HuH-7 (cell line): ENCODE data around the gene PTGIS.
"Not testable (repeated sequence)": the region's sequence is repeated elsewhere in the genome, so short reads cannot be mapped to it uniquely, and the experiment has no call there.

Experiments used
- DNase-seq: peaks from one replicate; pipeline ENCODE4 v3.0.0; 2011; ENCODE audit warnings: low spot score

PTGIS gene

DNA sequence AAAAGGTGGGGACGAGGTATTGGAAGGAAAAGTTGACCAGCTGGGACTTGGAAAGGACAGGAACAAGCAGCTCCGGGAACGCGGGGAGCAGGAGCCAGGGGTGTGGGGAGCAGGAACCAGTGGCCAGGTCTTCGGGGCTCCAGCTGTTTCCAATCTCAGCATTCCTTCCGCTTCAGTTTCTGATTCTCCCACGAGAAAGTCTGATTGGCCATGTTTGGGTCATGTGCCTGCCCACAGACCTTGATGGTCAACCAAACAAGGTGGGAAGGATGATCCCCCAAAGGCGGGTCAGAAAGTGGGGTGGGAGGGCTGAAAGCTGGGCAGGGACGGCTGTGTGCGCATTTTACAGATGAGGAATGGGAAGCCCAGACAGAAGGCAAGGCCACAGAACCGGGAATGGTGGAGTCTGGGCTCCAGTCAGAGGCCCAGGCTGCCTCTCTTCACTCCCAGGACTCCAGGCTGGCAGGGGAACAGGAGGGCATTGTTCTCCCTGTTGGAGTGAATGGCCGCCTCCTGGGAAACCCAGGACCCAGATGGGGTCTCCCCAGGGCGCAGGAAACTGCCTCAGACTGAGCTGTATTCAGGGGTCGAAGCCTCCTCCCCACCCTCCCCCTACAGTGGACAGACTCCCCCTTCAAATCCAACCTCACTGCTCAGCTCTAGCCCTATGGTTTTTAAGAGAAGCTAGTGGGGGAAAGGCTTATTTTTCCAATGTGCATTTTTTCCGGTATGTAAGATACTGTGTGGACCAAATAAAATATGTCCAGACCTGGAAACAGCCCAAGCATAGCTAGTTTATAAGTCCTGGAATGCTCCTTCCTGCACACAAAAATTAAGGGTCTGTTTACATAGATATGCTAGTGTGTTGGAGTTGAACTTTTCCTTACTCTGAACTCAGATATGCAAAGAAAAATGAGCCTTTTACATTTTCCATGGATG, 12.2 kb upstream of the PTGIS start:
- no peak for DNase-seq

DNA sequence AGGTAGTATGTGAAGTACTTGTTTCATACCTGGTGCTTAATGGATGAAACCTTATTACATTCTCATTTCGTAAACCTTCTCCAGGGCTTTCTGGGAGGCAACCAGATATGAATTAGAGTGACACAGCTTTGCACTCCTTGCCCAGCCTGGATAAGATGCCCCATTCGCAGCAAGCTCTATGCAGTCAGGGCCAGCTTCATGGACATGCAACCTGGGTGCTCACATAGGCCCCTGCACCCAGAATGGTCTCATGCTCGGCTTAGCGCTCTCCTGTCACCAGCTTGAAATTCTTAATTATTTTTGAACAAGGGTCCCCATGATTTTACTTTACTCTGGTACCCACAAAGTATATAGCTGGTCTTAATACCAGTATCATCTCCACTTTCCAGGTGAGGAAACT, 11.3 kb upstream of the PTGIS start:
- DNase-seq, result no peak

DNA sequence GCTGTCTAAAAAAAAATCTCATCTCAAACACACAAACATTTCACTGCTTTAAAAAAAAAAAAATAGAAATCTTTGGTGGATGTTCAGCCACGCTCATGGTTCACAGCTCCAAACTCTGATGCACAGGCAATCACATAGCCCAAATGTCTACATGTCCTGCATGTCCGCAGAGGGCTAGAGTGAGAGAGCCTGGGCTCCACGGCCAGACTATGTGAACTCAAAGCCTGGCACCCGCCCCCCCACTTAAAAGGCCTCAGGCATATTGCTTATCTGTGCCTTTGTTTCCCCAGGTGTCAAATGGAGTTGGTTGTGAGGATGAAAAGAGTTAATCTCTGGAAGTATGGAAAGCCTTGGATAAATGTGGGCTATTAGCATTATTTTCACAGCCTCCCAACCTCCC, 10.5 kb upstream of the PTGIS start:
- DNase-seq, result no peak

DNA sequence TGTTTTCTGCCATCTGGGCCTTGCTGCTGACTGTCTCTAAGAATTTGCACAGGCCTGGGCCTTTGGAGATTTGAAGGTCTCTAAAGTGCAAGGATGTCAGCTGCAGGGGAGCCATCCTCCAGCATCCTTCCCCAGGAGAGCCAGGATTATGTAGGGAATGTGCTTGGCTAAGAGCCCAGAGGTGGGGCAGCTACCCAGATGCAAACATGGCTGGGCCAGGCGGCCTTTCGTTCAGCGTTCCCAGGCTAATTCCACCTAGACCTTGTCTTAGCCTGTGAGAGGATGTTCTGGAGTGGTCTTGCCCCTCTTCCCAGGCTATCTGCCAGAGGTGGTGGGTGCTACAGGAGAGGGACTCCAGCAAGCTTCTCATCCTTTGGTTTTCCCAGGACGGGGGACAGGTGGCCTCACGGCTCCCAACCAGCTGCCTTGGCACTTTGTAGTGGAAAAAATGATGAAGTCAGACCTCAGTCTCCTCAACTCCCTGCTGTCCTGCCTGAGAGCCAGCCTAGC, 7.7 kb upstream of the PTGIS start:
- DNase-seq, result no peak

DNA sequence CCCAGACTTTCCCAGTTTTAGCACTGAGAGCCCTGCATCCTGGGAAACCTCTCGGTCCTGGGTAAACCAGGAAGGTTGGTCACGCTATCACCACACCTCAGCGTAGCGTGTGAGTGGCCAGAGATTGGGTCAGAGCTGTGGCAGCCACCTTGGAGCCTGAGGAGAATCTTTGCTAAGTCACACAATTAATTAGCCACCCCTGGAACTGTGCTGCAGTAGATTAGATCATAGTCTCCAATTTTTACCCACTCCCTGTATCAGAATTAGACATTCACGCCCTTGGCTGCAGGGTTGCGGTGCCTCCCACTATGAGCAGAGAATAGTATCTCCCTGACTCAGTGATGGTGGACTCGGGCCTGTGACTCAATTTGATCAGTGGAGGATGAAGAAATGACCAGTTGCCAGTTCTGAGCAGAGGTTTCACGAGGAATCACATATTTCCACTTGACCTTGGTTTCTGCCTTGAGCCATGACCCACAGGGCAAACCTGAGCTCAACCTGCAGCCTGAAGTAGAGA, 6.0 kb upstream of the PTGIS start:
- no peak for DNase-seq

DNA sequence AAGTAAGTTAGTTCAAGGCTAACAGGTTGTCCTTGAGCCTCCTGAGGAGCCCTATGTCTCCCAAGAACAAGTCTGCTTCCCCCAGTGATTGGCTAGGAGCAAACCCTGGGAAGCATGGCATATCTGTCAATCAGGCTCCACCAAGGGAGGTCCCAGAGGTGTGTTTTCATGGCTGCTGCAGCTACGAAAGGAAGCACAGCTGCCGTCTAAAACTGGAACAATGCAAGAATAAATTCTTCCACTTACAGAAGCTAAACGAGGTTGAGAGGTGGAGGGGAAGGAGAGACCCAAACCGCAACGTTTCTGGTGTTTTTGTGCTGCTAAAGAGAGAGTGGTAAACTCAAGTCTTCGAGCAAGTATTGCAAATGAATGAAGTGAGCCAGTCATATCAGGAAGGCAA, 4.9 kb upstream of the PTGIS start:
- no peak for DNase-seq

DNA sequence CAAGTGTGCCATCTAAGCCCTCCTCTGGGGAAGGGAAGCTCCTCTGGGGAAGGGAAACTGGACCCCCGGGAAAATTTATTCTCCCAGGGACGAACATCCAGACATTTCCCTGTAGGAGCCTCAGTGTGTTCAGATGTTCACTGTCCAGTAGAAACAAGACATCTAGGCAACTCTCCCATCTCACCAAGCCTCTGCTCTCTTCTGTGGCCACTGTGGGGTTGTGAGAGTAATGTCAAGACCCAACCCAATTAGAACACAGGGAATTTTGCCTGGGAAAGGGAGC, 3.6 kb upstream of the PTGIS start:
- DNase-seq, result no peak

DNA sequence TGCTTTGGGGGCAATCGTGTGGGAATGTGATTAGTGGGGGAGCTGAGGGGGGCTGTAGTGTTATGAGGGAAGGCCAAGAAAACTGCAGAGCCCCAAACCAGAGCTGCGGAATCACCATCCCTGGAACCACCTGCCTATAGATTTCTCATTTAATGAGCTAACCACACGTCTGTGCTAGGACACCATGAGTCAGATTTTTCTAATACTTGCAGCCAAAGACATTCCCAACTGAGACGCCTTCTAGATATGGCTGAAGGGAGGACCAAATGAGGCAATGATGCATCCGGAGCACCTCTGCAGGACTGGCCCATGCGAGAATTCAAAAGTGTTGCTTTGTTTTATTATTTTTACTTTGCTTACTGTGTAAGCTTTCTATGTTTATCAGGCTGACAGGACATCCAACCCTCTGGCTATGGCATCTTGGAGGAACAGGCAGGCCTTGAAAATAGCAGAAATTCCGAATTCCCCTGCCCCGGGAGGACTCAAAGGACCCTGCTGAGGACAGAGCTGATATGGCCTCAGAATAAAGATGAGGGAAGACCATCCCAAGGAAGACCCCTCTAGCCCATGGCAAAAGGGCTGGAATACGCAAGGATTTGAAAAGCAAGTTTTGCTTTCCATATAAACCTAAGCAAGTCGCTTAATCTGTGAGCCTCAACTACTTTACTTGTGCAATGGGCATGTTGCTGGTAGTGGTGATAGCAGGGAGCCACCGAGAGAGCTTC, 3.1 kb upstream of the PTGIS start:
- DNase-seq, result no peak

DNA sequence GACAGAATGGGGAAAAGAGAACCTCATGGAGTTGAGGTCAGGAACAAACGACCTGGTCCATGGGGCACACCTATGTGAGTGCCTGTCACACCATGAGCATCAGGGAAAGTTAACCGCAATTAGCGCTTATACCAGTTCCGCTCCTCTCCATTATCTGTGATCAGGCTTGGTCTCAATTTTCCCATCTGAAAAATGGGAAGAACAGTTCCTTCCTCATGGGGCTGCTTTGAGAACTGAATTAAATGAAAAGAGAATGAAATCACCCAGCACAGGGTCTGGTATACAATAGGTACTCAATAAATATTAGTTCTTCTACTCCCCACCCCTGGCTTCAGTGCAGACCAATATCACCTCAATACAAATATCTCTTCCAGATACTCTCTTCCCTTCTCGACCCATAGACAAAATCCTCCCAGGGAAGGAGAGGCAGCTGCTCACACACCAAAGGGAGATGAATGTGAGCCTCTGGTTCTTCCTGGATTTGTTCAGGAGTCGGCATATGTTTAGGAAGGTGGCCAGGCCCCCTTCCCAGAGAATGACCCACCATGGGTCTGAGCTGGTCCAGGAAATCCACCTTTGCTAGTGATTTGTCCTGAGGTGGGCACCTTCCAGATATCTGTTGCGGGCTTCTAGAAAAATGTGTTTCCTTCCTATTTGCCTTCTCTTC, 2.4 kb upstream of the PTGIS start:
- DNase-seq, result no peak

DNA sequence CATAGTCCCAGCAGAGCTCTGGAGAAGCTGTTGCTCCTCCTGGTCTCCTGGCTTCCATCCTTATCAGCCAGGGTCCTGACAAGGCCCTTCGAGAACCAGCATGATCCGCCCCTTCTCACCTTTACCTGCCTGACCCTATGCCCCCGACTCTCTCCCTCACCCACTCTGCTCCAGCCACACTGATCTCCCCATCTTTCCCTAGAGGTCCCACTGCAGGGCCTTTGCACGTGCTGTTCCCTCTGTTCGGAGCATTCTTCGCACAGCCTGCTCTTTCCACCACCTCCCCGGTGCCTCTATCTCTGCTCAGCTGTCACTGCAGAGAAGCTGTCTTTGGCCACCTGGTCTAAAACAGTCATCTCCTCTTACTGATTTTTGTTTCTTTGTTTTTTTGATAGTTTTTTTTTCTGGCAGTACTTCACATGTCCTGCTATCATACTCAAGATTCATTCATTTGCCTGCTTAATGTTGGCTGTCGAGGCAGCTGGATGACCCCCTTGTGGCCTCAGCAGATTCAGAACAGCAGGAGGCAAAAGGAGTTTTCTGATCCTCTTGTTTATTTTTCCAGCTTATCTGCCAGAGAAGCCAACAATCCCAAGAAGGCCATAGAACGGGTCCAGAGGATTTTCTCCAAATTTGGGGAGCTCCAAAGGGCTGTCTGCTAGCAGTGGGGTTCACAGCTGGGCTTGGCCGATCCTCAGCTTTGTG, 1.6 kb upstream of the PTGIS start:
- no peak for DNase-seq

DNA sequence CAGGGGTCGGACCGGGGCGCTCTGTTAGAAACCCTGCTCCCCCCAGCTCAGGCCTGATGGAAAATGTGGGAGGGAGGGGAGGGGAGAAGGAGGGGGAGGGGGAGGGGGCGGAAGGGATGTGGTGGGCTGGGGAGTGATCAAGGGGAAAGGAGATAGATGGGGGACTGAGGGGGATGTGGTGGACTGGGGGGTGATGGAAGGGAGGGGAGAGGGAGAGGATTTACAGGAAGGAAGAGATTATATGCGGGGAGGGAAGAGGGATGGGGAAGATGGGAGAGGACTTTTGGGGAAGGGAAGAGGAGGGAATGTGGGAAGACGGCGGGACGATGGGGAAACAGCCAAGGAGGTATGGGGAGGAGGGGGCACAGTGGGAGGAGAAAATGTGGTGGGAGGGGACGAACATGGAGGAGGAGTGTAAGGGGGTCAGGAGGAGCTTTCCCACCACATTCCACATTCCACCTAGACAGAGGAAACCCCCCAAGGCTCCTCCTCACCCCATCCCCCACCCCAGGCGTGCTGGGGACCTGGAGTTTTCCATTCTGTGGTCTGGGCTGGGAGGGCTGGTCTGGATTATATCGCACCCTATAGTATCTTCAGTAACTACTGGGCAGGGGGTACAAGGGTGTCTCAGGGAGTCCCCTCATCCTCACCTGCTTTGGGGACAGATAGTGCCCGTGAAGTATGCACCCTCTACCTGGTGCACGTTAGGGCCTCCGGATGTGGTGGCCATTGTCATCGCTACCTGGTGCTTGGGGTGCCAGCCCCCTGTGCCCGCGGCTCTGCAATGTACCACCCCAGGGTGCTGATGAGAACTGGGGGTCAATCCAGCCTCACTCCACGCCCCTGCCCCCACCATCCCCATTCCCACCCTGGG, 578 bp upstream of the PTGIS start:
- no peak for DNase-seq

DNA sequence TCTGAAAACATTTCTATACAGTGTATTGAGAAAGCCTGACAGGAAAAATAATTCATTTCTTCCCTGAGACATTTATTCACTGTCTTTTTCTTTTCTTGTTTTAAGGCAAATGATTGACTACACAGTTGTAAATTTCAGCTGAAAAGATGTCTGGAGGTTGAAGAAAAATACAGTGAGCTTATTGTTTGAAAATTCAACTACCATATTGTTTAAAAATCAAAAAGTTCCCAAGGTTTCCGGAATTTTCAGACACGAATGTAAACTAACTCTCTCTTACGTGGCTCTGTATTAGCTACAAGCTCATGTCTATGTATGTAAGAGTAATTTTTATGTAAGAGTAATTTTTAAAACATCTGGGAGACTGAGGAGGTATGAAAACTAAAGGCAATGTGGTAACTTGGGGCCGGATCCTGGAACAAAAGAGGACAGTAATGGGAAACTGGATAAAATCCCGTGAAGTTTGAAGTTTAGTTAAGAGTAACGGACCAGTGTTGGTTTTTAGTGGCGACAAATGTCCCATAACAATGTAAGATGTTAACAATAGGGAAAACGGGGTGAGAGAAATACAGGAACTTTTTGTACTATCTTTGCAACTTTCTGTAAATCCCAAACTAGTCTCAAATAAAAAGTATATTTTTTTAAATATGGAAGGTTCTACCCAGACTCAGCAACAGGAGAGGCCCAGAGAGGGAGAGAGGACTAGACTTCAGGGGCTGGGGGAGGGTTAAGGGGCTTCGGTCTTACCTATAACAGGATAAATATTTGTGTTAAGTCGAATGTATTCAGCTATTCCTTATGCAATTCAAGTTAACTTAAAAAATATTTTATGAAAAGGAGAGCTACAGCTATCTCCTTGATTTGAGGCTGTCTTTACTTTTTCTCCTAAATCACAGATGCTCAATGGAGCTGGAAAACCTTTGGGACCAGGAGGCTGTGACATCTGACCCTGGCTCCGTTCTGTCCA, 1.3 kb downstream of the PTGIS start:
- no peak for DNase-seq

DNA sequence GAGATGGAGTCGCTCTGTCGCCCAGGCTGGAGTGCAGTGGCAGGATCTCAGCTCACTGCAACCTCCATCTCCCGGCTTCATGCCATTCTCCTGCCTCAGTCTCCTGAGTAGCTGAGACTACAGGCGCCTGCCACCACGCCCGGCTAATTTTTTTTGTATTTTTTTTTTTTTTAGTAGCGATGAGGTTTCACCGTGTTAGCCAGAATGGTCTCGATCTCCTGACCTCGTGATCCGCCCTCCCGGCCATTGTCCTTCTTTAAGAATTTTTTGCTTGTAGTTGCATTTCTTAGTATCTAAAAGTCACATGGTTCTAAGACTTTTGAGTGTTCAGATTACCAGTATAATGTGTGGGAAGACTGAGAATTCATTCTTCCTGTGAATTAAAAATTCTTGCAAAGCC, 2.9 kb downstream of the PTGIS start:
- not testable (repeated sequence) for DNase-seq

DNA sequence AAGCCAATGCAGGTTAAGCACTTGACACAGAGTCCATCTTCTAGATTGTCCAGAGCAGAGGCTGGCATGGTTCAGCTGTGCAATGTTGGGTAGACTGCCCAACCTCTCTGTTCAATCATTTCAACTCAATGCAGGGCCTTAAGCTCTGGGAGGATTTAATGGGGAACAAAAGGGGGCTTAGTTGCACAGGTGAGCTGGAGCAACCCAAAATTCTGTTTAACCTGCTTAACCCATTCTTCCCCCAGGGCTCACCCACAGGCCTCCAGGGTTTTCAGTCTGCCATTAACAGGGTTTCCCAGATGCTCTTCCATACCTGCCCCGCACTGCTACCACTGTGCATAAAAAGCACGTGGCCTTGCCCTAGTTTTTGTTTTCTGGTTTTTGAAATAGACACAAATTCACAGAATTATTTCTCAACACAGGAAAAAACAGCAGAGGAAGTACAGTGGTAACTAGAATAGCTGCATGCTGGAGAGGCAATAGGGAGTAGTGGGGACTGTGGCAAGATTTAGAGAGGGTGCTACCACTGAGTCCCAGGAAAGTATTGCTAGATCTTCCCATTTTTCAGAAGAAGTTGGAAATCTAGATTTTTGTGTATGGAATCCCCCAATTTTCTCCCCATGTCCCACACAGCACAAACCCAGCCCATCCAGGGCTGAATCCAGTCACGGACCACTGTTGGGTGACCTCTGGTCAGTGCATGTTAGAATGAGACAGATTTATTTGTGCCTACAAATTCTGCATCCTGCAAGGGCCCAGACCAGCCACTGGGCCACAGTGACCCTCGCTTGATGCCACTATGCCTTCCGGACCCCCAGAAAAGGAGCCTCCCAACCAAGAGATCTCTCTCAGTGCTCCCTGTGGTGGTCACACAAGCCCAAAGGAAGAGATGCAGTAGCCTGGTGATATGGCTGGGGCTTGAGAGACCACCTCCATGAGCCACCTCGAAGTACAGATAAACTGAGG, 4.6 kb downstream of the PTGIS start:
- no peak for DNase-seq

DNA sequence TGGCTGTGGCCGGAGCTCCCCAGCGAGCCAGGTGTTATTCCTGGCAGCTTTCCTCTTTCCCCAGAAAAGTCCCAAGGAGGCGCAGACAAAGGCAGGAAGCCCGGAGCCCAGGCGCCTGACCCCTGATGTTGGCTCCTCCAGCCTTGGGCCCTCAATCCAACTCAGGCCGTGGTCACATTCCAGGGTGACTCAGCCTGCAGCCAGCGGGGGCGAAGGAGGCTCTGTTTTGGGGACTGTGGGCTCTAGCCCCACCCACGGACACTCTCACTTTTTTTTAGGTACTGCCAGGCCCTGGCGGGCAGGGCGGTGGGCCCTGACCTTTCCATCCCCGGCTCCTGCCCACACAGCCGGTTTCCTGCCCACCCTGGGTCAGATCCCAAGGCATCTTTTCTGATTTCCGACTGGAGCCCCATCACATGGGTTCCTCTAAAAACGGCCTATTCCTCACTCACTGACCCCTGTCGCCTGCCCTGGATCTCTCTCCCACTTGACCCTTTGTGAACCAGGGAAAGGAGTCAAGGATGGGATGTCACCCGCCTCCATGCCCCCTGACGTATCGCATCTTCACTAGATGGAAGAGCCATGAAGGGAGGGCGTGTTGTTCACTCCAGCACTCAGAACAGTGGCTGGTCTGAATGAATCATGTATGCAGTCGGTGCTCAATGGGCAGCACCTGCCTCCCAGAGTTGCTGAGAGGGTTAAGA, 5.5 kb downstream of the PTGIS start:
- DNase-seq, result no peak

DNA sequence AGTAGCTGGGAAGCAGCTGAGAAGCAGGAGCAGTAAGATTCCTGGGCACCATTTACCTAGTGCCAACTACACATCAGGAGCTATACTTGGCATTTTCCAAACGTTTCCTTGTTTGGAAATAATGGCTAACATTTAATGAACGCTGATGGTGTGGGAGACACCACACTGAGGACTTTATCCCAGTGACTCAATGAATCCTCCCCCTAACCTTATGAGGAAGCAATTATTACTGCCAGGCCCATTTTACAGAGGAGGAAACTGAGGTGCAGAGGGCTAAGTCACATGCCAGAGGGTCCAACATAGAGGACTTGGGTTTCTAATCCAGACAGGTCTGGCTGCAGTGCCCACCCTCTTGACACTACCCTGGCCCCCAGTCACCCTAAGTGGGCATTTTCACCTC, 6.1 kb downstream of the PTGIS start:
- no peak for DNase-seq

DNA sequence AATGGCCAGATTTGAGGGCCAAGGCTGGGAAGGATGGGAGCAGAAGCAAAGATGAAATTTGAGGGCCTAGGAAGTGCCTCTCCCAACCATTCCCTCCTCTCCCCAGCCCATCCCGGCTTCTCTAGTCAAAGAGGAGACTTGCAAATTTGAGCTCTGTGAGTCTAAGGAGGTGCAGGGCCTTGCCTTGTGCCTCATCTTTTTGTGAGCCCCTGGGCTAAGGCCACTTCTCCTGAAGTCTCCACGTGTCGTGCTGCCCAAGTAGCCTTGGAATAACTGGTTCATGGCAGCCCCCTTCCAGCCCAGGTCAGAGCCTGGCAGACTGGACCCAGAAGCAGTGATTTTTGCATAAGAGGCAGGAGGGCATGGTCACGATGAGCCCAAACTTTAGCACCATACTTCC, 6.7 kb downstream of the PTGIS start:
- DNase-seq, result no peak

DNA sequence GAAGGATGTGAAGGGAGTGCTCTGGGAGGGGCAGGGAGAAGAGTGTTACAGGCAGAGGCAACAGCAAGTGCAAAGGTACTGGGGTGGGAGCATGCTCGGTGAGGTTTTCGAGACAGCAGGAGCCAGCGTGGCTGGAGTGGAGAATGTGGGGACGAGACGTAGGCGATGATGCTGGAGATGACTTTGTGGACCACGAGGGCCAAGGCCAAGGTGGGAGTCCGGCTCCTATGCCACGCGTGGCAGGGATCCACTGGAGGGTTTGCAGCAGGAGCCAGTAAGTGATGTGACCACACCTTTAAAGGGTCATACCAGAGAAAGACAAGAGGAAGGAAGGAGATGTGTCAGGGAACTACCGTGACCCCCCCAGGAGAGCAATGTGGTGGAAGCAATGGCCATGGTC, 7.3 kb downstream of the PTGIS start:
- DNase-seq, result no peak
